ENCODE results near the gene ACACB.

ACACB gene

GRCh38 chr12:109281452-109281851, 165.1 kb downstream of the ACACB start:
- DNase-seq = no peak

- no peak for DNase-seq
Observed at GRCh38 chr12:109284392-109284791, 168.0 kb downstream of the ACACB start.

- DNase-seq = no peak
Observed at GRCh38 chr12:109286252-109286651, 169.9 kb downstream of the ACACB start.

- no peak for DNase-seq
Observed at GRCh38 chr12:109286652-109287051, 170.3 kb downstream of the ACACB start.

GRCh38 chr12:109287181-109287580, 170.8 kb downstream of the ACACB start:
- no peak for DNase-seq

- no peak for DNase-seq
Observed at GRCh38 chr12:109287811-109288469, 171.6 kb downstream of the ACACB start.

- DNase-seq = no peak
Observed at GRCh38 chr12:109288571-109288970, 172.2 kb downstream of the ACACB start.

- DNase-seq = no peak
Observed at GRCh38 chr12:109289004-109289403, 172.6 kb downstream of the ACACB start.

- no peak for DNase-seq
Observed at GRCh38 chr12:109289551-109289950, 173.2 kb downstream of the ACACB start.

- no peak for DNase-seq
Observed at GRCh38 chr12:109290061-109290460, 173.7 kb downstream of the ACACB start.

- DNase-seq = no peak
Observed at GRCh38 chr12:109291117-109291516, 174.7 kb downstream of the ACACB start.

- DNase-seq = no peak
Observed at GRCh38 chr12:109291521-109292341, 175.3 kb downstream of the ACACB start.

- DNase-seq = no peak
Observed at GRCh38 chr12:109292342-109292711, 175.9 kb downstream of the ACACB start.

- no peak for DNase-seq
Observed at GRCh38 chr12:109293106-109293505, 176.7 kb downstream of the ACACB start.

- DNase-seq = no peak
Observed at GRCh38 chr12:109294286-109294796, 178.0 kb downstream of the ACACB start.

GRCh38 chr12:109295764-109296425, 179.5 kb downstream of the ACACB start:
- DNase-seq = no peak

- no peak for DNase-seq
Observed at GRCh38 chr12:109296431-109296830, 180.0 kb downstream of the ACACB start.

- DNase-seq = no peak
Observed at GRCh38 chr12:109299849-109300248, 183.5 kb downstream of the ACACB start.

- DNase-seq = no peak
Observed at GRCh38 chr12:109301643-109302168, 185.3 kb downstream of the ACACB start.

- DNase-seq = no peak
Observed at GRCh38 chr12:109302358-109302757, 186.0 kb downstream of the ACACB start.

GRCh38 chr12:109302770-109303169, 186.4 kb downstream of the ACACB start:
- DNase-seq = no peak

- no peak for DNase-seq
Observed at GRCh38 chr12:109304485-109304884, 188.1 kb downstream of the ACACB start.

- DNase-seq = no peak
Observed at GRCh38 chr12:109305547-109305946, 189.2 kb downstream of the ACACB start.
